ENCODE measurements around the gene ENO3.

- no peak for TF ChIP-seq CTCF (IDR thresholded peaks at IDR 0.05)
- TF ChIP-seq POLR2A (IDR thresholded peaks at IDR 0.05) = no peak
- no peak for TF ChIP-seq EP300 (IDR thresholded peaks at IDR 0.05)
- TF ChIP-seq POLR2AphosphoS5 (IDR thresholded peaks at IDR 0.05) = no peak
These were observed 14.5 kb upstream of the ENO3 start for GRCh38 chr17:4936436-4936835.

Measured in suprapubic skin (tissue), 4 donors.